ENCODE results near the gene MAGEB1.

The MAGEB1 gene

GRCh38 chrX:30301208-30301607, 54.3 kb downstream of the MAGEB1 start:
- DNase-seq: no peak
